ENCODE data around the gene DNAJC4.

DNAJC4 gene

DNA sequence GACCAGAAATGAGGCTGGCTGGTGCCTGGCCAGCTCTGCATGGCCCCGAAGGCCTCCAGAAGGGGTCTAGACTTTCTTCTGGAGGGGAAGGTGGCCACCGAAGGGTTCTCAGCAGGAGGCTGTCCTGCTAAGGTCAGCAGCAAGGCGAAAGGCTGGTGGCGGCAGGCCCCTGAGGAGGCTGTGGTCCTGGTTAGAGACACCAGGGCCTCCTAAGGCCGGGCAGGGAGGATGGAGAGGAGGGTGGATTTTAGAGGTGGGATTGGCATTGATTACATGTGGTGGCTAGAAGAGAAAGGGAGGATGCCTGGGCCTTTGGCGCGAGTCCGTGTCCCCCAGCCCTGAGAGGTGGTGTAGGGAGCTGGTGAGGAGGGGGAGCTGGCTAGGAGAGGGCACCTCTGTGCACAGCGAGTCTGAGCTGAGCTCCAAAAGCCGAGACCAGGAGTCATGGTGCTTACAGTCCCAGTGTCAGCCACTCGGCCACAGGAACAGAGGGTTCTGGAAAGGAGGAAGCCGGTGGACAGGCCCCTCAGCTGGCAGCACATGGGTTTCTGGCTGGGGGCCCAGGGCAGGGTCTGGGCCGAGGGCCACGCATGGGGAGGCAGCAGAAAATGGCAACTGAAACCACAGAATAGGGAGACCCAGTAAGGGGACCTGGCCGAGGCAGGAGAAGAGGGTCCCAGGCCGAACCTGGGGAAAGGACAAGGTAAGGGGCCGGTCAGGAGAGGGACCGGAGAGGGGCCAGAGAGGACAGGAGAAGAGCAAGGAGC lies 21.4 kb upstream of the DNAJC4 start:
- no peak for DNase-seq

DNA sequence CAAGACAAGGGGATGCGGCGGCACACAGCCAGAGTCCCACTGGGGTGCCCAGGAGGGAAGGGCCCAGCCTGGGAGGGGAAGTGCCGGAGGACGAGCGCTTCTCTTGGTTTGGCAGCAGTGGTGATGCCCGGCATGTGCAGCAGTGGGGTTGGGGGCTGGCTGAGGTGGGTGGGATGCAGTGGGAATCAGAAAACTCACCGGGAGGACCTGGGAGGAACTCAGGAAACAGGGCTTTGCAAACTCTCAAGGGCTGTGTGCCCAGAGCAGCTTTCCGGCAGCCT lies 20.8 kb upstream of the DNAJC4 start:
- DNase-seq, result no peak

DNA sequence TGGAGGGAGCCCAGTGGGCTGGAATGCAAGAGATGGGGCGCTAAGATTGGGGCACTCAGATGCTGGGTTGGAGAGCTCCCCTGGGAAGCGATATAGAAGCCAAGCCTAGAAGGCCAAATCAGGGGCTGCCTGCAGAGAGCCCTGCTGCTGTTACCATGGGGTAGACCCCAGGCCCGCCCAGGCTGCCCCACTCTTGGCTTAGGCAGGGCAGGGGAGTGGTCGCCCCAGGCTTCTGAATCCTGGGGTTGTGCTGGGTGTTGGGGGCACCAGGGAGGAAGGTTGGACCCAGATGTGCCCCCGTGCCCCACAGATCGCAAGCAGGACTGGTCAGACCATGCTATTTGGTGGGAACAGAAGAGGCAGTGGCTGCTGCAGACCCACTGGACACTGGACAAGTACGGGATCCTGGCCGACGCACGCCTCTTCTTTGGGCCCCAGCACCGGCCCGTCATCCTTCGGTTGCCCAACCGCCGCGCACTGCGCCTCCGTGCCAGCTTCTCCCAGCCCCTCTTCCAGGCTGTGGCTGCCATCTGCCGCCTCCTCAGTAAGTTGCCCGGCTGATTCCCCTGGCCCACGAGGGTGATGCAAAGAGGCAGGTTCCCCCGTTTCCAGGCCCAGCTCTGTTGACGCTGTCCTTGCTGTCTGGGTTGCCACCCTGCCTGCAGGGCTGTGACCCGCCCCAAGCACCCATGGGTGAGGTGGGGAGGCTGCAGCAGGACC lies 19.9 kb upstream of the DNAJC4 start:
- DNase-seq, result no peak

DNA sequence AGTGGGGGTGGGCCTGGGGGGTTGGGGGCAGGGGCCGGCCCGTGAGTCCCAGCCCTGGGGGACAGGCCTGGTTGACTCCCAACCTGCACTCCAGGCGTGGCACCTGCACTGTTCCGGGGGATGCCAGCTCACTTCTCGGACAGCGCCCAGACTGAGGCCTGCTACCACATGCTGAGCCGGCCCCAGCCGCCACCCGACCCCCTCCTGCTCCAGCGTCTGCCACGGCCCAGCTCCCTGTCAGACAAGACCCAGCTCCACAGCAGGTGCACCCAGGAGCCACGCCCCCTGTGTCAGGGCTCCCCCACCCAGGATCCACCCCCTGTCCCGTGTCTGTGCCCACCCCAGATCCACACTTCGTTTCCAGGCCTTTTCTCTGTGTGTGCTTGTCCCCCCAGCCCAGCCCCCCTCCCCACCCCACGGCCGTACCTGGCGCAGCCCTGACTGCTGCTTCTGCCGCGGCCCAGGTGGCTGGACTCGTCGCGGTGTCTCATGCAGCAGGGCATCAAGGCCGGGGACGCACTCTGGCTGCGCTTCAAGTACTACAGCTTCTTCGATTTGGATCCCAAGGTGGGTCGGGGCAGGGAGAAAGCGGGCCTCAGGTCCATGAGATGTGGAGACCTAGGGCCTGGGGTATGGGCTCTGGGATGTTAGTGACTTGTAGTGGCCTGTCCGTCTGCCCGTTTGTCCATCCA lies 19.0 kb upstream of the DNAJC4 start:
- DNase-seq, result no peak

DNA sequence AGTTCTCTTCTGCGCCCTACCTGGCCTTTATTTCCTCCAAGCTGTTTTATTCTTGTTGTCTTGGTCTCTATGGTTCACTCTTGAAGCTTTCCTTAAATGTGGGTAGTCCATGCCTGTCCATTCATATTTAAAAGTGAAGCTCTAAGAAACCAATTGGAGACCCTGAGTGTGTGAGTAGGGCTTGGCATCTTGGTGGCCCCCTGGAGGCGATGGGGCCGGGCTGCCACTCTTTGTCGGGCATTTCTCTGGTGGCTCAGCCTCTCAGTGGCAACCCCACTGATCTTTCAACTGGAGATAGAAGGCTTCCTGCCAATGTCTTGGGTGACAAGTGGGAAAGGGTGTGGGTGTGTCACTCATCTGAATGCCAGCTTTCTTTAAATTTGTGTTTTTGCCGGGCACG lies 13.5 kb upstream of the DNAJC4 start:
- DNase-seq, result no peak

DNA sequence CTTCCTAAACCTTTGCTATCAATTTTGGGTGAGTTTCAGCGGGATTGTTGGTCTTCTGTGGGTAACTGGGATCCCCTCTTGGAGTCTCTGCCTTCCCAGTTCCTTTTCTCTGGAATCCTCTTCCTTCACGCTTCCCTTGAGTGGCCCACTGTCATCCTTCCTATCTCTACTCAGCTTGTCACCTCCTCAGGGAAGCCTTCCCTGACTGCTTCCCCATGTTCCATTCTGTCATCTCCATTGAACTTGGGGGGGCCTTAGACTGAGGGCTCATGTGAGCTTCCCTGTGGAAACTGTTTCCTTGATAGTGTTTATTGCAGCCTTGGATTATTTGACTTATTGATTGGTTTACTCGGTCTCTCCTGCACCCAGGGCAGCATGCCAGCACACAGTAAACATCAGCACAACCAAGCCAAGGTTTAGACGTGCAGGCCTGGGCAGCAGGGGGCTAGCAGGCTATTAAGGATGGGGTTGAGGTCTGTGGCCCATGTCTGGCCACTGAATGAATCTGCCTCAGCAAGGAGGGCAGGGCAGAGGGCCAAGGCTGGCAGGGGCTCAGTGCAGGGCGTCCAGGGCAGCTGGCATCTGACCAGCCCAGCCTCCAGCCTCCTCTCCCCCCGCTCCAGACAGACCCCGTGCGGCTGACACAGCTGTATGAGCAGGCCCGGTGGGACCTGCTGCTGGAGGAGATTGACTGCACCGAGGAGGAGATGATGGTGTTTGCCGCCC lies 11.6 kb upstream of the DNAJC4 start:
- DNase-seq, result no peak

DNA sequence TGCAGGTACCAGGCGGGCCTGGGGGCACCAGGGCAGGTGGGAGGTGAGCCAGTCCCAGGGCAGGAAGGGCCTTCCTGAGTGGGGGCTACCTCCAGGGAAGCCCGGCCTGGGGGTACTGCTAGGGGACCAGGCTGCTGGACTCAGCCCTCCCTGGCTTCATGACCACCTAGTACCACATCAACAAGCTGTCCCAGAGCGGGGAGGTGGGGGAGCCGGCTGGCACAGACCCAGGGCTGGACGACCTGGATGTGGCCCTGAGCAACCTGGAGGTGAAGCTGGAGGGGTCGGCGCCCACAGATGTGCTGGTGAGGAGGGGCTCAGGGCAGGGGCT lies 11.0 kb upstream of the DNAJC4 start:
- no peak for DNase-seq

DNA sequence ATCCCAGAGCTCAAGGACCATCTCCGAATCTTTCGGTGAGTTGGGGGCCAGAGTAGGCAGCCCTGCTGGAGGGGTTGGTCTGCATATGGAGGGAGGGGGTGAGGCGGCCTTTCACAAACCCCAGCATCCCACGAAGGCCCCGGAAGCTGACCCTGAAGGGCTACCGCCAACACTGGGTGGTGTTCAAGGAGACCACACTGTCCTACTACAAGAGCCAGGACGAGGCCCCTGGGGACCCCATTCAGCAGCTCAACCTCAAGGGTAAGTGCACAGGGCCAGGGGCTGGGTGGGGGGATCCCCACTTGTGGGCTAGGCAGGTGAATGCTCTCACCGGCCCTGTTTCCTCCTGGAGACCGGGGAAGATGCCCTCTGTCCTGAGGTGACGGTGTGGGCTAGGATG lies 10.6 kb upstream of the DNAJC4 start:
- no peak for DNase-seq

DNA sequence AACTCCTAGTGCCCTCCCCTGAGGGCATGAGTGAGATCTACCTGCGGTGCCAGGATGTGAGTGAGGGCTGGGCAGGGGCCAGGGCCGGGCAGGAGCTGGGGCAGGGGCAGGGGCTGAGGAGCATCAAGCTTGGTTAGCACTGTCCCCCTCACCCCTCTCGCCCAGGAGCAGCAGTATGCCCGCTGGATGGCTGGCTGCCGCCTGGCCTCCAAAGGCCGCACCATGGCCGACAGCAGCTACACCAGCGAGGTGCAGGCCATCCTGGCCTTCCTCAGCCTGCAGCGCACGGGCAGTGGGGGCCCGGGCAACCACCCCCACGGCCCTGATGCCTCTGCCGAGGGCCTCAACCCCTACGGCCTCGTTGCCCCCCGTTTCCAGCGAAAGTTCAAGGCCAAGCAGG lies 10.1 kb upstream of the DNAJC4 start:
- DNase-seq, result no peak

DNA sequence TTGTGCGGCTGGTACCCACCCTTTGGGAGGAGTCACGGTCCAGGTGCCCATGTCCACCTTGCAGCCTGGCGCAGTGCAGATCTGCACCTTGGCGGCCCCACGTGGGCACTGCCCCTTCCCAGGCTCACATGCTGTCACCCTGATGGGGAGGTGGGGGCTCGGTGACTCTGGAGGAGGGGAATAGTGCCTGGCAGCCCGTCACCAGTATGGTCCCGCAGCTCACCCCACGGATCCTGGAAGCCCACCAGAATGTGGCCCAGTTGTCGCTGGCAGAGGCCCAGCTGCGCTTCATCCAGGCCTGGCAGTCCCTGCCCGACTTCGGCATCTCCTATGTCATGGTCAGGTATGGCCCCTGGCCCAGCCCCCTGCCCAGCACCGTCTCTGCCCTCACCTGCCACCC lies 9.6 kb upstream of the DNAJC4 start:
- DNase-seq, result no peak

DNA sequence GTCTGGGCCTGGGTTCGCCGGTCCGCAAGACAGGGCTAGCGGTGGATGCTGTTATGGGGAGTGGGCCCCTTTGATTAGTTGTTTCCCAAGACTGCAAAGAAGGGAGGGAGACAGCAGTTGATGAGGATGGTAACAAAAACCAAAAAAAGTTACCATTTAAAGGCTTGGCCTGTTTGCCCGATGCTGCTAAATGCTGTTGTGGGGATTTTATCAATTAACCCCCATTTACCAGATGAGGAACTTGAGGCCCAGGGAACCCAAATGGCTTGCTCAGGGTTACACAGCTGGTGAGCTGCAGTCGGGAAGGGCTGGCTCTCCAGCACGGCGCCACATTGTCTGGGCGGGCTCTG lies 7.7 kb upstream of the DNAJC4 start:
- no peak for DNase-seq

DNA sequence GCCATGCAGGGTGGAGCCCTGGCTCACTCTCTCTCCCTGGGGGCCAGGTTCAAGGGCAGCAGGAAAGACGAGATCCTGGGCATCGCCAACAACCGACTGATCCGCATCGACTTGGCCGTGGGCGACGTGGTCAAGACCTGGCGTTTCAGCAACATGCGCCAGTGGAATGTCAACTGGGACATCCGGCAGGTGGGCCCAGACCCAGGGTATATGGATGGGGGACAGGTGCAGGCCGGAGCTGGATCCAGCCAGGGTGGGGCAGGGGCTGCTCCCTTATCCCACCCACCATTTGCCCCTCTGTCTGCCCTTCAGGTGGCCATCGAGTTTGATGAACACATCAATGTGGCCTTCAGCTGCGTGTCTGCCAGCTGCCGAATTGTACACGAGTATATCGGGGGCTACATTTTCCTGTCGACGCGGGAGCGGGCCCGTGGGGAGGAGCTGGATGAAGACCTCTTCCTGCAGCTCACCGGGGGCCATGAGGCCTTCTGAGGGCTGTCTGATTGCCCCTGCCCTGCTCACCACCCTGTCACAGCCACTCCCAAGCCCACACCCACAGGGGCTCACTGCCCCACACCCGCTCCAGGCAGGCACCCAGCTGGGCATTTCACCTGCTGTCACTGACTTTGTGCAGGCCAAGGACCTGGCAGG lies 7.2 kb upstream of the DNAJC4 start:
- no peak for DNase-seq

DNA sequence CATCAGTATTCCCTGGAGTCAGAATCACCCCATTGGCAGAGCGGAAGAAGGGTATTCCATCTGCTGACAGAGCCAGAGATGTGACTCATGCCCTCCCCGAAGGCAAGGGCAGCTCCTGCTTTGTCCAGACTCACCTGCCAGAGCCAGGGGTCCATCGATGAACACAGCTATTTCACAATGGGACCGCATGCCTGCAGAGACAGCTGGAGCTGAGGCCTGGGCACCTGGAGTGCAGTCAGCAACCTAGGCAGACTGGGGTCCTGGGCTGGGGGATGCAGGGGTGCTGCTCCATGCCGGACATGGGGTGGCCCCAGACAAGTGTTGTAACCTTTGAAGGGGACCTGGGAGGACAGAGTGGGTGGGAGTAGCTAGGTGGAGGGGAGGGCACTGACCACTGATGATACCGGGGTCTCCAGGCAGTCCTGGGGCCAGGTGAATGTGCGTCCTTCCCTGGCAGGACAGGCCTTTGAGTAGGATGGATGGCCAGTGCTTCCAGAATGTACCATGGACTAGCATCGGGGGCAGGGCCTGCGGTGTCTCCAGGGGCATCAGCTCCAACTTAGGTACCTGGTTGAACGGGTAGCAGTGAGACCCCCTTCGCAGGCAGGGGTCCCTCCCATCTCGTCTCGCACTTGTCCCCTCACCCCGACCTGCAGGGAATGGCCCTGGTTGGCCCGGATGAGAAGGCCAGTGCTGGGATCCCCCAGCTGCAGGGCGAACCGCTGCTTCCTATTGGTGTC lies 6.0 kb upstream of the DNAJC4 start:
- no peak for DNase-seq

DNA sequence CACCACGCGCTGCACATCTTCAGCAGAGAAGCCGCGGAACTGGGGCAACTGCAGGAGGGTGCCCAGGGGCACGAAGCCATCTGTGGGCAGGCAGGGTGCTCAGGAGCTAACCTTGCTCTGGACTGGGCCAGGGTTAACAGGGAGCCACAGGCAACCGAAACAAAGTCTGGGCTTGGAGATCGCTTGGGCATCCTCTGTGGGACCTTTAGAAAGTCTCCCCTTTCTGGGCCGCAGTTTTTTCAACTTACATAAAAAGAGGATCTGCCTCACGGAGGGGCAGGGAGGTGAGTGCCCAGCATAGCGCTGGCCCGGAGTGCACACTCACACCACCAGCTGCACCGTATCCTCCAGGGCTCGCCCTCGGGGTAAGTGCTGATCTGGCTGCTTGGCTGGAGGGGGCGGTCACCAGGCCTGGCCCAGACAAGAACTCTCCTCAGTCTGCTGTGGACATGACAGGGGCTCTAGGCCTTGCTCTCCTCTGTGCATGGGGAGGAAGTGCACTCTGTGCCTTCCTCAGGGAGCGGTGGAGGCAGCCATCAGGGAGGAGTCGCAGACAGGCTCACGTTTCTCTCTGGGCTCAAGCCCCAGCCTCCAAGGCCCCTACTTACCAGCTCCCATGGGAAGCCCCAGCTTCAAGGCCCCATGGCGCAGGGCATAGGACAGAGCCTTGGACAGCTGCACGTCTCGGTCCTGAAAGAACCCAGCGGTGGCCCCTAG lies 5.3 kb upstream of the DNAJC4 start:
- DNase-seq, result no peak

DNA sequence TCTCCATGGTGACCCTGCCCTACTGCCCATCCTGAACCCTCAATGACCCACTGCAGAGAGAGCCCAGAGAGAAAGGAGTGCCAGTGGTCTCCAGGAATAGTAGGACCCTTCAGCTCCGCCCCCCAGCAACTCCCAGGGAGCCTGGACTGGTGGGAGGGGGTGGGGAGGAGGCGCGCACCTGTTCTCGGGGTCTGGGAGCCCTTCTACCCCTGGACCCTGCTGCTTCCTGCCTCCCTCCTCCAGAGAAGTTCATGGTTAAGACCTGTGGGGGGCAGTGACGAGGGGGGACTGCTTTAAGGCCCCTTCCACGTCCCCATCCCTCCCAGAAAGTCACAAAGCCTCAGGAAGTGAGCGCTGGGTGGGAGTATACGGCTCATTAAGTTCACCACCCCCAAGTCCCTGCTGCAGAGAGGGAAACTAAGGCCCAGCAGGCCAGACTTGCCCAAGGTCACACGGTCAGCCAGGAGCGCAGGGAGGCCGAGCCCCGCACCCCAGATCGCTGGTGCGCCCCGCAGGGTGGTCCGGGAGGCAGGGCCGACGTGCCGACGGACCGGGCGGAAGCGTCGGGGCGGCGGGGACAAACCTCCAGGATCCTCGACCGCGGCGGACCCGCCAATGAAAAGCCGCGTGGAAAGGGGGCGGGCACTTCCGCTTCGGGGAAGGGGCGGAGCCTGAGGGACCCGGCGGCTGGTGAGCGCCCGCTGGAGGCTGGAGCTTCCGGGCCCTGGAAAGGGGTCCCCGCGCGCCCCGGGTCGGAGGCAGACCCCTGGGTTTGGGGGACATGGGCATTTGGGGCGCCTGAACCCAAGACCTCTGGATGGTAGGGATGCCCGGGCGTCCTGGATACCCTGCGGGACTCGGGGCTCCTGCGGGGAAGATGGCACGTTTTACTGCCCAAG lies 4.5 kb upstream of the DNAJC4 start, which contains the start of the genes NUDT22 and TRPT1:
Gene NUDT22, plus strand, starts transcription at position 667 of the 899 bp plus-strand sequence. CDS start 379 bp downstream, outside the sequence.
Gene TRPT1, minus strand, starts transcription at position 579 of the 899 bp plus-strand sequence. Its CDS starts 326 bp downstream, at position 253.
- DNase-seq, result peak; percentile 78

DNA sequence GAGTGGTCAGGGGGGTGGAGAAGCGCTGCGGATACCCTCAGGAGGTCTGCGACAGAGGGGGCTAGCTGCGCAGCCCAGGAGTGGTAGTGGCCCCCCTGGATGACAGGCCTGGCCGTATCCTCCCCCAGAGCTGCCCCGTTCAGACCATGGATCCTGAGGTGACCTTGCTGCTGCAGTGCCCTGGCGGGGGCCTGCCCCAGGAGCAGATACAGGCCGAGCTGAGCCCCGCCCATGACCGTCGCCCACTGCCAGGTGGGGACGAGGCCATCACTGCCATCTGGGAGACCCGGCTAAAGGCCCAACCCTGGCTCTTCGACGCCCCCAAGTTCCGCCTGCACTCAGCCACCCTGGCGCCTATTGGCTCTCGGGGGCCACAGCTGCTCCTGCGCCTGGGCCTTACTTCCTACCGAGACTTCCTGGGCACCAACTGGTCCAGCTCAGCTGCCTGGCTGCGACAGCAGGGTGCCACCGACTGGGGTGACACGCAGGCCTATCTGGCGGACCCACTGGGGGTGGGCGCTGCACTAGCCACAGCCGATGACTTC lies 3.8 kb upstream of the DNAJC4 start:
- no peak for DNase-seq

DNA sequence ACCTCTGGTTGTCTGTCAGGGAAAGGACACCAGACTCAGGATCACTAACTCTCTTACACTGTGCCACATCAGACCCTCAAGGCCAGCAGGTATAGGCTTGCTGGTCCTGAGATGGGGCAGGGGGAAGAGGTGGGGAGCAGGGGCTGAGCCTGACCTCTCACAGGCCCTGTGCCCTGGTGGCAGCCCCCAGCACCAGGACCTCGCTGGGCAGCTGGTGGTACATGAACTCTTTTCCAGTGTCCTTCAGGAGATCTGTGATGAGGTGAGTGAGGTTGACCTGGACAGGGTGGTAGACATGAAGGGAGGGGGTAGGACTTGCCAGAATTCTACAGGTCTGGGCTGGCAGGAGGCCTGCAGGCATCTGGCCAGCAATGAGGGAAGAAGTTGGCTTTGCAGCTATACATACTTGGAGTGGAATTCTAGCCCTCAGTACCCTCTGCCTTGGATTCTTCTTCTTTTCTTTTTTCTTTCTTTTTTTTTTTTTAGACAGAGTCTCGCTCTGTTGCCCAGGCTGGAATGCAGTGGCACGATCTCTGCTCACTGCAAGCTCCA lies 2.9 kb upstream of the DNAJC4 start:
- no peak for DNase-seq

DNA sequence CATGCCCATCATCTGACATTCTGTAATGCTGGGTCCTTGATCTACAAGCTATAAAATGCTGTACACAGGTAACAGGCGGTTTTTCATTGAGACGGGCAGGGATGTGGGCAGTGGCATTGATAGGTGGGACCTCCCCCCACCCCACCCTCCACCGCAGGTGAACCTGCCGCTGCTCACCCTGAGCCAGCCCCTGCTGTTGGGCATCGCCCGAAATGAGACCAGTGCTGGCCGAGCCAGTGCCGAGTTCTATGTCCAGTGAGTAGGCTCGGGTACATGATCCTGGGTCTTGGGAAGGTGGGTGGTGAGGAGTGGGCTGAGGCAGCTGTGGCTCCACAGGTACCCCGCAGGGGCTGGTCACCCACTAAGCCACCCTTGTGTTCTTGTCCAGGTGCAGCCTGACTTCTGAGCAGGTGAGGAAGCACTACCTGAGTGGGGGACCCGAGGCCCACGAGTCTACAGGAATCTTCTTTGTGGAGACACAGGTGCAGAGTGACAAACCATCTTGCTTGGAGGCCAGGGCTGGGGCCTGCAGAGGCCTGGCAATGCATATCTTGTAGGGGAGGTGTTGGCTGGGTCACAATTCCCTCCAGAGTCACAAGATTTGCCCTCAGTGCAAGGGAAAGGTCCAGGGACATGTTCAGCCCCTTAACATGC lies 1.1 kb upstream of the DNAJC4 start:
- DNase-seq, result no peak

DNA sequence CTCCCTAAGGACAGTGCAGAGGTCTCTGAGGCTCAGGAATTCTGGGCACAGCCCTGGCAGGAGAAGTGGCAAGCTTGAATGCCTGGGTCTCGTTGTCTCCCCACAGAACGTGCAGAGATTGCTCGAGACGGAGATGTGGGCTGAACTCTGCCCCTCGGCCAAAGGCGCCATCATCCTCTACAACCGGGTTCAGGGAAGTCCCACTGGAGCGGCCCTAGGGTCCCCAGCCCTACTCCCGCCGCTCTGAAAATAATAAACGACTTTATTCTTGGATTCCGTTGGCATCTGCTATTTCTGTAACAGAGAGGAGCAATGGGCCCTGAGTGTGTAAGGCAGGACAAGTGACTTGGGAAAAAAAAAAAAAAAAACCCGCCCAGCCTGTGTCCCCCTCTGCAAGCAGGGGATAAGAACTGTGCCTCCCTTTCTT lies 591 bp upstream of the DNAJC4 start:
- DNase-seq, result no peak
